ENCODE measurements around the gene BCL11B. TPM values are rescaled to one million over a fixed set of nuclear protein-coding genes. Genes with fewer than 3 reads are reported as not detected.

Gene BCL11B
- total RNA-seq, 1 experiment from 2014 or later = 0.05 TPM

GRCh38 chr14:99271221-99271941 lies 616 bp downstream of the BCL11B start:
- Histone ChIP-seq H3K27me3 (replicated peaks; ENCODE audit: control insufficient read depth, insufficient read depth, low read length) (peaks cover 5% of the 10 kb centered on the region), H3K36me3 (ENCODE audit: control insufficient read depth, insufficient read depth, low read length) (no peaks in the 10 kb centered on the region), H3K4me3 (ENCODE audit: low read depth, low read length) (peak overlapping the region; percentile 34), H3K4me1 (peaks cover 20% of the 10 kb centered on the region), H3K9me3 (no peaks in the 10 kb centered on the region)
- peaks cover 43% of the 10 kb centered on the region for H3K27me3 Mint-ChIP-seq (ENCODE audit: insufficient read depth, unreplicated experiment)
- POLR2A ChIA-PET = no interaction called here
- no peak for TF ChIP-seq CTCF (IDR thresholded peaks at IDR 0.05; ENCODE audit: insufficient read depth in 1 of 2, low read depth in 1 of 2, low read length in 1 of 2, severe bottlenecking in 1 of 2, unreplicated experiment in 1 of 2)
- DNase-seq = no peak
- CTCF ChIA-PET = interaction anchor here (0.6 kb wide), 1 partner anchor 21 kb away, joined by 6 read pairs; no protein-coding TSS in a partner anchor
- H3K4me3 Mint-ChIP-seq (ENCODE audit: unreplicated experiment) = peak overlapping the region; percentile 69
- intact Hi-C loops (cut with micrococcal nuclease; ENCODE audit: unreplicated experiment) = no loop called here
- H3K9me3 Mint-ChIP-seq (ENCODE audit: unreplicated experiment) = no peaks in the 10 kb centered on the region
- no TSS peak for BruUV-seq (replicated peaks)
- H3K27ac Mint-ChIP-seq (ENCODE audit: unreplicated experiment) = no peak overlapping the region
- peaks cover 9% of the 10 kb centered on the region for H3K4me1 Mint-ChIP-seq (ENCODE audit: low read depth, unreplicated experiment)
- no peaks in the 10 kb centered on the region for H3K36me3 Mint-ChIP-seq (ENCODE audit: insufficient read depth, unreplicated experiment)

GRCh38 chr14:99270458-99271220 lies 1.4 kb downstream of the BCL11B start:
- Mint-ChIP-seq H3K9me3 (ENCODE audit: unreplicated experiment) (no peaks in the 10 kb centered on the region), H3K36me3 (ENCODE audit: insufficient read depth, unreplicated experiment) (no peaks in the 10 kb centered on the region), H3K4me3 (ENCODE audit: unreplicated experiment) (peak overlapping the region; percentile 69), H3K27me3 (ENCODE audit: insufficient read depth, unreplicated experiment) (peaks cover 47% of the 10 kb centered on the region), H3K4me1 (ENCODE audit: low read depth, unreplicated experiment) (peaks cover 12% of the 10 kb centered on the region), H3K27ac (ENCODE audit: unreplicated experiment) (no peak overlapping the region)
- ChIA-PET CTCF (no interaction called here), POLR2A (no interaction called here)
- Histone ChIP-seq H3K9me3 (no peaks in the 10 kb centered on the region), H3K36me3 (ENCODE audit: control insufficient read depth, insufficient read depth, low read length) (no peaks in the 10 kb centered on the region), H3K4me1 (peaks cover 20% of the 10 kb centered on the region), H3K4me3 (ENCODE audit: low read depth, low read length) (peak overlapping the region; percentile 25), H3K27me3 (replicated peaks; ENCODE audit: control insufficient read depth, insufficient read depth, low read length) (peaks cover 5% of the 10 kb centered on the region)
- intact Hi-C loops (cut with micrococcal nuclease; ENCODE audit: unreplicated experiment) = no loop called here
- TF ChIP-seq CTCF (IDR thresholded peaks at IDR 0.05; ENCODE audit: insufficient read depth in 1 of 2, low read depth in 1 of 2, low read length in 1 of 2, severe bottlenecking in 1 of 2, unreplicated experiment in 1 of 2) = no peak
- BruUV-seq (replicated peaks) = no TSS peak
- peak in 1 of 2 experiments; percentile 5 for DNase-seq

GRCh38 chr14:99268810-99269707 lies 2.9 kb downstream of the BCL11B start:
- ChIA-PET POLR2A (no interaction called here), CTCF (no interaction called here)
- no peaks in the 10 kb centered on the region for H3K36me3 Mint-ChIP-seq (ENCODE audit: insufficient read depth, unreplicated experiment)
- peaks cover 44% of the 10 kb centered on the region for H3K27me3 Mint-ChIP-seq (ENCODE audit: insufficient read depth, unreplicated experiment)
- no peak overlapping the region for H3K27ac Mint-ChIP-seq (ENCODE audit: unreplicated experiment)
- H3K9me3 Mint-ChIP-seq (ENCODE audit: unreplicated experiment) = no peaks in the 10 kb centered on the region
- no peak overlapping the region for H3K4me3 ChIP-seq (ENCODE audit: low read depth, low read length)
- H3K36me3 ChIP-seq (ENCODE audit: control insufficient read depth, insufficient read depth, low read length) = no peaks in the 10 kb centered on the region
- BruUV-seq (replicated peaks) = no TSS peak
- intact Hi-C loops (cut with micrococcal nuclease; ENCODE audit: unreplicated experiment) = loop anchor here (5.0 kb wide), 1 partner anchor 67 kb away; no protein-coding TSS in a partner anchor
- no peak for TF ChIP-seq CTCF (IDR thresholded peaks at IDR 0.05; ENCODE audit: insufficient read depth in 1 of 2, low read depth in 1 of 2, low read length in 1 of 2, severe bottlenecking in 1 of 2, unreplicated experiment in 1 of 2)
- H3K4me1 Mint-ChIP-seq (ENCODE audit: low read depth, unreplicated experiment) = peaks cover 12% of the 10 kb centered on the region
- peaks cover 17% of the 10 kb centered on the region for H3K4me1 ChIP-seq
- no peak for DNase-seq
- H3K4me3 Mint-ChIP-seq (ENCODE audit: unreplicated experiment) = peak overlapping the region; percentile 33
- no peaks in the 10 kb centered on the region for H3K9me3 ChIP-seq
- peaks cover 5% of the 10 kb centered on the region for H3K27me3 ChIP-seq (replicated peaks; ENCODE audit: control insufficient read depth, insufficient read depth, low read length)
